OCI-LY1 (cell line): ENCODE results near the gene UNC5B.

ENCODE experiments used
- H2AFZ ChIP-seq: fragments of 200-600 bp; sonication (generic), shearing (Covaris generic); 2 replicates; pipeline ENCODE4 v1.6.0; 2014; ENCODE audit warnings: antibody characterized with exemption, mild to moderate bottlenecking, low read length
- H3F3A ChIP-seq: fragments of 200-600 bp; sonication (generic), shearing (Covaris generic); 2 replicates; pipeline ENCODE4 v1.6.0; 2014; ENCODE audit warnings: mild to moderate bottlenecking, antibody characterized with exemption, low read length, moderate library complexity; ENCODE audit not compliant: insufficient read depth
- H3K27ac ChIP-seq: fragments of 200-600 bp; sonication (generic); 2 replicates; pipeline ENCODE4 v1.5.1; 2014; ENCODE audit warnings: low read length, mixed run types, mild to moderate bottlenecking, low read depth; ENCODE audit not compliant: poor library complexity, severe bottlenecking
- H3K27me3 ChIP-seq: fragments of 200-600 bp; sonication (generic); 2 replicates; pipeline ENCODE4 v1.6.0; 2014; ENCODE audit warnings: antibody characterized with exemption, mild to moderate bottlenecking, low read length, moderate library complexity; ENCODE audit not compliant: insufficient read depth
- H3K36me3 ChIP-seq: fragments of 200-600 bp; sonication (generic); 2 replicates; pipeline ENCODE4 v1.6.1; 2014; ENCODE audit warnings: mild to moderate bottlenecking, antibody characterized with exemption, low read length, moderate library complexity, mixed read lengths; ENCODE audit not compliant: insufficient read depth
- H3K4me1 ChIP-seq: fragments of 200-600 bp; sonication (generic); 2 replicates; pipeline ENCODE4 v1.5.1; 2014; ENCODE audit warnings: mild to moderate bottlenecking, low read length, moderate library complexity; ENCODE audit not compliant: insufficient read depth, severe bottlenecking
- H3K4me2 ChIP-seq: fragments of 200-600 bp; sonication (generic), shearing (Covaris generic); 2 replicates; pipeline ENCODE4 v1.6.1; 2014; ENCODE audit warnings: low read length
- H3K4me3 ChIP-seq: fragments of 200-600 bp; sonication (generic); 2 replicates; pipeline ENCODE4 v1.5.1; 2014; ENCODE audit warnings: low read length, low read depth, mild to moderate bottlenecking, mixed read lengths; ENCODE audit not compliant: poor library complexity, severe bottlenecking
- H3K79me2 ChIP-seq: fragments of 200-600 bp; shearing (Covaris generic); 2 replicates; pipeline ENCODE4 v1.6.1; 2016; ENCODE audit warnings: mixed run types, low read length, mixed read lengths; ENCODE audit not compliant: insufficient read depth
- H3K9ac ChIP-seq: fragments of 200-600 bp; sonication (generic), shearing (Covaris generic); 2 replicates; pipeline ENCODE4 v1.6.1; 2014; ENCODE audit warnings: mild to moderate bottlenecking, low read length, mixed read lengths
- H3K9me2 ChIP-seq: fragments of 200-600 bp; sonication (generic), shearing (Covaris generic); 2 replicates; pipeline ENCODE4 v1.6.1; 2014; ENCODE audit warnings: low read depth, mild to moderate bottlenecking, low read length, mixed read lengths
- H3K9me3 ChIP-seq: fragments of 200-600 bp; shearing (Covaris generic); 2 replicates; pipeline ENCODE4 v1.6.1; 2014; ENCODE audit warnings: low read length, mixed read lengths
- H4K20me1 ChIP-seq: fragments of 200-600 bp; sonication (generic), shearing (Covaris generic); 2 replicates; pipeline ENCODE4 v1.6.0; 2016; ENCODE audit warnings: mild to moderate bottlenecking, low read length; ENCODE audit not compliant: insufficient read depth
- CTCF ChIP-seq: fragments of 200-600 bp; sonication (generic), shearing (Covaris generic); IDR thresholded peaks from 2 replicates; pipeline ENCODE4 v1.5.1; 2017; ENCODE audit warnings: mild to moderate bottlenecking, antibody characterized with exemption, low read length, moderate library complexity, mixed read lengths
- EZH2 ChIP-seq: fragments of 200-600 bp; sonication (generic), shearing (Covaris generic); IDR thresholded peaks from 2 replicates; pipeline ENCODE4 v1.8.0; 2017; ENCODE audit warnings: borderline replicate concordance, mixed run types, mild to moderate bottlenecking, antibody characterized with exemption, low read length, moderate library complexity, mixed read lengths

The UNC5B gene

GRCh38 chr10:71242622-71243009, 30.2 kb downstream of the UNC5B start:
- Histone ChIP-seq H4K20me1 (no peaks in the 10 kb centered on the region), H2AFZ (no peak overlapping the region), H3K9ac (no peak overlapping the region), H3K4me1 (no peaks in the 10 kb centered on the region), H3K9me2 (no peaks in the 10 kb centered on the region), H3K36me3 (no peaks in the 10 kb centered on the region), H3K4me3 (no peak overlapping the region), H3K9me3 (no peaks in the 10 kb centered on the region), H3K4me2 (no peak overlapping the region), H3K27ac (no peak overlapping the region), H3K79me2 (no peaks in the 10 kb centered on the region), H3K27me3 (peaks cover 15% of the 10 kb centered on the region; the same call in 1 of the 2 replicates), H3F3A (no peaks in the 10 kb centered on the region)
- TF ChIP-seq CTCF (no peak), EZH2 (no peak)

- Histone ChIP-seq H3K4me2 (no peak overlapping the region), H3K9me3 (no peaks in the 10 kb centered on the region), H3K36me3 (no peaks in the 10 kb centered on the region), H3K4me3 (no peak overlapping the region), H3K27ac (no peak overlapping the region), H3K9ac (no peak overlapping the region), H3K79me2 (no peaks in the 10 kb centered on the region), H3K9me2 (no peaks in the 10 kb centered on the region), H3K4me1 (no peaks in the 10 kb centered on the region), H3K27me3 (peaks cover 15% of the 10 kb centered on the region; the same call in 1 of the 2 replicates), H2AFZ (no peak overlapping the region), H3F3A (no peaks in the 10 kb centered on the region), H4K20me1 (no peaks in the 10 kb centered on the region)
- no peak for TF ChIP-seq CTCF
- no peak for TF ChIP-seq EZH2
Measured at GRCh38 chr10:71243756-71244395, 31.5 kb downstream of the UNC5B start.

- Histone ChIP-seq H3K9me3 (no peaks in the 10 kb centered on the region), H3K27ac (no peak overlapping the region), H3K79me2 (no peaks in the 10 kb centered on the region), H2AFZ (no peak overlapping the region), H3K9me2 (no peaks in the 10 kb centered on the region), H3K9ac (no peak overlapping the region), H3K4me3 (no peak overlapping the region), H3K4me2 (no peak overlapping the region), H3K36me3 (no peaks in the 10 kb centered on the region), H3K27me3 (peaks cover 15% of the 10 kb centered on the region; the same call in 1 of the 2 replicates), H3F3A (no peaks in the 10 kb centered on the region), H3K4me1 (no peaks in the 10 kb centered on the region), H4K20me1 (no peaks in the 10 kb centered on the region)
- TF ChIP-seq CTCF (no peak), EZH2 (no peak)
Measured at GRCh38 chr10:71244431-71245419, 32.4 kb downstream of the UNC5B start.
